ENCODE measurements around the gene KRT35. TPM values are rescaled to one million over a fixed set of nuclear protein-coding genes. Genes with fewer than 3 reads are reported as not detected.

KRT35 gene
- total and polyA plus RNA-seq, 10 of the 15 experiments (the other 5 are each of a cell fraction or from before 2014, with no cell fraction given): not detected

DNA sequence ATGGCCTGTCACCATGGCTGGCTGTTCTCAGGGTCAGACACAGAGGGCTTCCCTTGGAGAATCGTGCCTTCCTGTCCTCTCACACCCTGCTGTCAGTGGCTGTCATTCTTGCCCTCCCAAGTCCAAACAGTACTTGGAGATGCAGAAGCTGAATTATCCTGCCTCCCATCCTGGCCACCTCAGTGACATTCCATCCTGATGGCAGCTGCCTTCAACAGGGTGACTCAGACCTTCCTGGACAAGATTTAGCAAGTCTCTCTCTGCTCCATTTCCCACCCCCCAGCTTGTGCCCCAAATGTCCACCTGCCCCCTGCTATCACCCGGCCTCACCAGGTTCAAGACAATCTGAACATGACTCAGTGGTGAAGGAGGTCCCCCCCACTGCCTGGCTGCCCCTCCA lies 13.6 kb upstream of the KRT35 start:
- no peaks in the 10 kb centered on the region for H4K20me1 ChIP-seq (ENCODE audit: control insufficient read depth, insufficient read depth)
- no peak overlapping the region for H3K4me2 ChIP-seq (ENCODE audit: control insufficient read depth, insufficient read depth)
- intact Hi-C loops (cut with micrococcal nuclease; ENCODE audit: unreplicated experiment) (no loop called here), in situ Hi-C loops (cut with MboI) (no loop called here)
- ChIA-PET POLR2A (no interaction called here), RAD21 (ENCODE audit: unreplicated experiment) (no interaction called here), SMC1A (ENCODE audit: uncharacterized antibody, unreplicated experiment) (no interaction called here), CTCF (interaction anchor here (1.2 kb wide), 1 partner anchor 7 kb away, joined by 3 read pairs; no protein-coding TSS in a partner anchor)
- TF ChIP-seq USF2 (IDR thresholded peaks at IDR 0.05; ENCODE audit: borderline replicate concordance, low read depth, low read length) (no peak), SMAD5 (IDR thresholded peaks at IDR 0.05; ENCODE audit: low read depth) (no peak), NBN (IDR thresholded peaks at IDR 0.05) (no peak), CHD1 (IDR thresholded peaks at IDR 0.05; ENCODE audit: low read depth, low read length) (no peak), SKIL (IDR thresholded peaks at IDR 0.05; ENCODE audit: low read depth, poor library complexity, severe bottlenecking) (no peak), GATAD2B (conservative IDR thresholded peaks at IDR 0.05; ENCODE audit: low read depth) (no peak), CBFB (IDR thresholded peaks at IDR 0.05; ENCODE audit: low read depth) (no peak), NKRF (conservative IDR thresholded peaks at IDR 0.05) (no peak), PML (IDR thresholded peaks at IDR 0.05; ENCODE audit: low read length) (no peak), EZH2 (IDR thresholded peaks at IDR 0.05; ENCODE audit: borderline replicate concordance, control insufficient read depth, low read depth, low read length) (no peak), IRF5 (IDR thresholded peaks at IDR 0.05; ENCODE audit: borderline replicate concordance) (no peak), BCL11A (IDR thresholded peaks at IDR 0.05; ENCODE audit: low read depth, low read length) (no peak), NFYA (IDR thresholded peaks at IDR 0.05; ENCODE audit: borderline replicate concordance, low read depth, low read length) (no peak), RFX5 (IDR thresholded peaks at IDR 0.05; ENCODE audit: low read depth, low read length) (no peak)
- TF ChIP-seq, protein P1, sequence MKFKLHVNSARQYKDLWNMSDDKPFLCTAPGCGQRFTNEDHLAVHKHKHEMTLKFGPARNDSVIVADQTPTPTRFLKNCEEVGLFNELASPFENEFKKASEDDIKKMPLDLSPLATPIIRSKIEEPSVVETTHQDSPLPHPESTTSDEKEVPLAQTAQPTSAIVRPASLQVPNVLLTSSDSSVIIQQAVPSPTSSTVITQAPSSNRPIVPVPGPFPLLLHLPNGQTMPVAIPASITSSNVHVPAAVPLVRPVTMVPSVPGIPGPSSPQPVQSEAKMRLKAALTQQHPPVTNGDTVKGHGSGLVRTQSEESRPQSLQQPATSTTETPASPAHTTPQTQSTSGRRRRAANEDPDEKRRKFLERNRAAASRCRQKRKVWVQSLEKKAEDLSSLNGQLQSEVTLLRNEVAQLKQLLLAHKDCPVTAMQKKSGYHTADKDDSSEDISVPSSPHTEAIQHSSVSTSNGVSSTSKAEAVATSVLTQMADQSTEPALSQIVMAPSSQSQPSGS (IDR thresholded peaks at IDR 0.05; ENCODE audit: low read length): no peak
- no peak overlapping the region for H2AFZ ChIP-seq (ENCODE audit: control insufficient read depth, low read depth, low read length)
- no peak overlapping the region for H3K4me3 ChIP-seq
- 0% methylated on average over 2 of the region's 2 CpGs for WGBS (ENCODE audit: insufficient coverage, insufficient replicate concordance, low lambda C conversion rate, missing lambda C conversion rate)
- no TSS peak for BruUV-seq (replicated peaks)
- no peaks in the 10 kb centered on the region for H3K9me3 ChIP-seq (replicated peaks; ENCODE audit: control insufficient read depth, insufficient read depth, low read length)
- no peak overlapping the region for H3K9ac ChIP-seq (ENCODE audit: control insufficient read depth, insufficient read depth, low read length)
- H3K36me3 ChIP-seq (ENCODE audit: control insufficient read depth in 2 of 2, insufficient read depth in 2 of 2, low read length in 1 of 2): no peaks in the 10 kb centered on the region
- FAIRE-seq (no peak), ATAC-seq (no peak), DNase-seq (ENCODE audit: low read depth, low spot score) (no peak)
- H3K4me1 ChIP-seq (ENCODE audit: control insufficient read depth, insufficient read depth, low read length): no peaks in the 10 kb centered on the region
- H3K27me3 ChIP-seq (replicated peaks in 1 of 2; ENCODE audit: control insufficient read depth in 2 of 2, insufficient read depth in 2 of 2, low read length in 1 of 2): peaks cover 0 to 2% of the 10 kb centered on the region in 2 experiments; a peak in 2 of 4 replicates
- no peak overlapping the region for H3K27ac ChIP-seq (ENCODE audit: control insufficient read depth, insufficient read depth)
- H3K79me2 ChIP-seq (ENCODE audit: control insufficient read depth, insufficient read depth, low read length): no peaks in the 10 kb centered on the region

Measured in GM12878 (cell line).